ENCODE results near the gene NPTN. TPM values are rescaled to one million over a fixed set of nuclear protein-coding genes. Genes with fewer than 3 reads are reported as not detected.

The NPTN gene
- total RNA-seq, 1 donor from 2014 or later: 147 TPM

GRCh38 chr15:73569361-73569760 lies 63.8 kb downstream of the NPTN start:
- no peaks in the 10 kb centered on the region for H3K27me3 ChIP-seq
- TF ChIP-seq CTCF (IDR thresholded peaks at IDR 0.05): no peak
- H3K9me3 ChIP-seq: no peaks in the 10 kb centered on the region
- DNase-seq (ENCODE audit: low spot score in 2 of 2): no peak
- peaks cover 0 to 3% of the 10 kb centered on the region in 2 donors for H3K4me1 ChIP-seq
- H3K36me3 ChIP-seq: peaks cover 63 to 95% of the 10 kb centered on the region in 2 donors
- intact Hi-C loops (cut with DNase I): no loop called here
- no peak overlapping the region for H3K27ac ChIP-seq
- no peak overlapping the region for H3K4me3 ChIP-seq

- Histone ChIP-seq H3K9me3 (no peaks in the 10 kb centered on the region), H3K4me3 (no peak overlapping the region), H3K4me1 (peaks cover 0 to 4% of the 10 kb centered on the region in 2 donors), H3K27me3 (no peaks in the 10 kb centered on the region), H3K27ac (no peak overlapping the region), H3K36me3 (peaks cover 67 to 95% of the 10 kb centered on the region in 2 donors)
- DNase-seq (ENCODE audit: low spot score in 2 of 2): no peak
- intact Hi-C loops (cut with DNase I): no loop called here
- no peak for TF ChIP-seq CTCF (IDR thresholded peaks at IDR 0.05)
These were observed 64.5 kb downstream of the NPTN start for GRCh38 chr15:73568564-73569280.

GRCh38 chr15:73567020-73567419 lies 66.2 kb downstream of the NPTN start:
- no peak for DNase-seq (ENCODE audit: low spot score in 2 of 2)
- Histone ChIP-seq H3K9me3 (no peaks in the 10 kb centered on the region), H3K36me3 (peaks cover 67 to 95% of the 10 kb centered on the region in 2 donors), H3K4me1 (peaks cover 0 to 4% of the 10 kb centered on the region in 2 donors), H3K27me3 (no peaks in the 10 kb centered on the region), H3K27ac (no peak overlapping the region), H3K4me3 (no peak overlapping the region)
- TF ChIP-seq CTCF (IDR thresholded peaks at IDR 0.05): no peak
- intact Hi-C loops (cut with DNase I): no loop called here

GRCh38 chr15:73564255-73564654 lies 68.9 kb downstream of the NPTN start:
- intact Hi-C loops (cut with DNase I): loop anchor here (5.0 kb wide), 1 partner anchor 138 kb away; no protein-coding TSS in a partner anchor
- Histone ChIP-seq H3K36me3 (peaks cover 66 to 83% of the 10 kb centered on the region in 2 donors), H3K4me1 (peaks cover 0 to 4% of the 10 kb centered on the region in 2 donors), H3K4me3 (no peak overlapping the region), H3K27ac (no peak overlapping the region), H3K9me3 (no peaks in the 10 kb centered on the region), H3K27me3 (no peaks in the 10 kb centered on the region)
- no peak for TF ChIP-seq CTCF (IDR thresholded peaks at IDR 0.05)
- DNase-seq (ENCODE audit: low spot score in 2 of 2): no peak

- DNase-seq (ENCODE audit: low spot score in 2 of 2): no peak
- Histone ChIP-seq H3K9me3 (no peaks in the 10 kb centered on the region), H3K27me3 (no peaks in the 10 kb centered on the region), H3K4me1 (peaks cover 0 to 4% of the 10 kb centered on the region in 2 donors), H3K36me3 (peaks cover 55 to 80% of the 10 kb centered on the region in 2 donors), H3K4me3 (no peak overlapping the region), H3K27ac (no peak overlapping the region)
- peak in 2 of 3 experiments; percentile 25 to 56 for TF ChIP-seq CTCF (IDR thresholded peaks at IDR 0.05)
- intact Hi-C loops (cut with DNase I): loop anchor here (1.0 to 5.0 kb wide), 2 partner anchors 76 to 142 kb away; no protein-coding TSS in a partner anchor
These were observed 72.6 kb downstream of the NPTN start for GRCh38 chr15:73560501-73561117.
